OCI-LY3 (cell line): ENCODE results near the gene TCL1B.
A peak's percentile ranks its signal among the peaks of the same experiment; 100 is the strongest.

Experiments used
- H2AFZ ChIP-seq: fragments of 200-600, 300-600 bp; shearing (Covaris generic); 2 replicates; pipeline ENCODE4 v1.6.0; 2014; ENCODE audit warnings: antibody characterized with exemption, low read depth, low read length
- H3K27ac ChIP-seq: fragments of 200-600, 300-600 bp; sonication (generic); 2 replicates; pipeline ENCODE4 v1.5.1; 2014; ENCODE audit warnings: mild to moderate bottlenecking, low read length, moderate library complexity, mixed read lengths
- H3K27me3 ChIP-seq: fragments of 200-600, 300-600 bp; sonication (generic); 2 replicates; pipeline ENCODE4 v1.6.1; 2014; ENCODE audit warnings: low read depth, low read length, mixed read lengths
- H3K36me3 ChIP-seq: fragments of 200-600, 300-600 bp; sonication (generic); replicated peaks from 2 replicates; pipeline ENCODE3; 2014; ENCODE audit warnings: low read depth, low read length, mixed read lengths
- H3K4me1 ChIP-seq: fragments of 300-600, 200-600 bp; sonication (generic); 2 replicates; pipeline ENCODE4 v1.6.1; 2014; ENCODE audit warnings: low read length, mixed read lengths
- H3K4me2 ChIP-seq: fragments of 200-600, 300-600 bp; sonication (generic); 2 replicates; pipeline ENCODE4 v1.6.1; 2014; ENCODE audit warnings: low read length, mixed read lengths
- H3K4me3 ChIP-seq: fragments of 300-600, 200-600 bp; sonication (generic); 2 replicates; pipeline ENCODE4 v1.5.1; 2014; ENCODE audit warnings: antibody characterized with exemption, mild to moderate bottlenecking, low read length, moderate library complexity
- H3K79me2 ChIP-seq: fragments of 300-600, 200-600 bp; shearing (Covaris generic); 2 replicates; pipeline ENCODE4 v1.6.1; 2014; ENCODE audit warnings: mild to moderate bottlenecking, low read length, mixed read lengths
- H3K9ac ChIP-seq: fragments of 300-600, 200-600 bp; shearing (Covaris generic); 2 replicates; pipeline ENCODE4 v1.6.0; 2014; ENCODE audit warnings: mild to moderate bottlenecking, low read length, moderate library complexity
- H3K9me3 ChIP-seq: fragments of 200-600, 300-600 bp; shearing (Covaris generic); 2 replicates; pipeline ENCODE4 v1.6.1; 2014; ENCODE audit warnings: low read length, mixed read lengths; ENCODE audit not compliant: insufficient read depth
- H4K20me1 ChIP-seq: fragments of 200-600, 300-600 bp; sonication (generic); 2 replicates; pipeline ENCODE4 v1.6.1; 2016; ENCODE audit warnings: low read length, mixed read lengths; ENCODE audit not compliant: insufficient read depth
- CTCF ChIP-seq: fragments of 200-600, 300-600 bp; sonication (generic); IDR thresholded peaks from 2 replicates; pipeline ENCODE4 v1.5.1; 2014; ENCODE audit warnings: antibody characterized with exemption, low read length, low read depth
- EZH2phosphoT487 ChIP-seq: fragments of 200-600 bp; shearing (Covaris generic); IDR thresholded peaks from 2 replicates; pipeline ENCODE4 v1.6.1; 2018; ENCODE audit warnings: antibody characterized with exemption, mixed run types, low read depth

Gene TCL1B

GRCh38 chr14:95677179-95677835 is 8.9 kb upstream of the TCL1B start:
- Histone ChIP-seq H3K4me1 (peaks cover 11% of the 10 kb centered on the region), H3K9ac (no peak overlapping the region), H3K36me3 (no peaks in the 10 kb centered on the region), H3K9me3 (no peaks in the 10 kb centered on the region), H3K27me3 (peaks cover 1% of the 10 kb centered on the region; the same call in 1 of the 2 replicates), H4K20me1 (no peaks in the 10 kb centered on the region), H3K4me3 (no peak overlapping the region), H3K79me2 (no peaks in the 10 kb centered on the region), H3K4me2 (no peak overlapping the region), H2AFZ (no peak overlapping the region), H3K27ac (no peak overlapping the region)
- no peak for TF ChIP-seq EZH2phosphoT487

GRCh38 chr14:95679148-95679815 is 6.9 kb upstream of the TCL1B start:
- H3K27ac ChIP-seq, result no peak overlapping the region
- H3K4me2 ChIP-seq, result 0 out of 2 replicates have a peak overlapping the region, but pooled peaks have one; percentile 42
- TF ChIP-seq CTCF (no peak), EZH2phosphoT487 (no peak)

GRCh38 chr14:95679998-95680735 is 6.1 kb upstream of the TCL1B start:
- Histone ChIP-seq H3K27ac (no peak overlapping the region), H3K4me1 (peaks cover 15% of the 10 kb centered on the region), H2AFZ (peak overlapping the region; percentile 39; the same call in 1 of the 2 replicates), H4K20me1 (no peaks in the 10 kb centered on the region), H3K9me3 (no peaks in the 10 kb centered on the region), H3K79me2 (no peaks in the 10 kb centered on the region), H3K27me3 (peaks cover 8% of the 10 kb centered on the region), H3K36me3 (no peaks in the 10 kb centered on the region), H3K4me2 (peak overlapping the region; percentile 42; the same call in 1 of the 2 replicates), H3K9ac (no peak overlapping the region), H3K4me3 (no peak overlapping the region)
- TF ChIP-seq CTCF (peak; percentile 38), EZH2phosphoT487 (no peak)

More at GRCh38 chr14:95679148-95679815, 6.9 kb upstream of the TCL1B start:
- no peak overlapping the region for H3K4me3 ChIP-seq
- peaks cover 15% of the 10 kb centered on the region for H3K4me1 ChIP-seq
- no peaks in the 10 kb centered on the region for H4K20me1 ChIP-seq
- H3K9ac ChIP-seq, result no peak overlapping the region
- no peaks in the 10 kb centered on the region for H3K79me2 ChIP-seq
- no peaks in the 10 kb centered on the region for H3K36me3 ChIP-seq
- H3K9me3 ChIP-seq, result no peaks in the 10 kb centered on the region
- H2AFZ ChIP-seq, result no peak overlapping the region
- H3K27me3 ChIP-seq, result peaks cover 8% of the 10 kb centered on the region

GRCh38 chr14:95681153-95681552 is 5.1 kb upstream of the TCL1B start:
- H3K4me2 ChIP-seq, result no peak overlapping the region
- H4K20me1 ChIP-seq, result no peaks in the 10 kb centered on the region
- no peak overlapping the region for H3K4me3 ChIP-seq
- H3K27me3 ChIP-seq, result peaks cover 8% of the 10 kb centered on the region
- TF ChIP-seq CTCF, result no peak
- no peak for TF ChIP-seq EZH2phosphoT487
- no peak overlapping the region for H3K9ac ChIP-seq
- no peak overlapping the region for H3K27ac ChIP-seq
- H3K36me3 ChIP-seq, result no peaks in the 10 kb centered on the region
- peaks cover 15% of the 10 kb centered on the region for H3K4me1 ChIP-seq
- no peaks in the 10 kb centered on the region for H3K9me3 ChIP-seq
- no peaks in the 10 kb centered on the region for H3K79me2 ChIP-seq
- H2AFZ ChIP-seq, result no peak overlapping the region
